ENCODE data around the gene AGTR2.
A peak's percentile ranks its signal among the peaks of the same experiment; 100 is the strongest.
"Not testable (repeated sequence)": the region's sequence is repeated elsewhere in the genome, so short reads cannot be mapped to it uniquely, and the experiment has no call there.

AGTR2 gene

GRCh38 chrX:116170511-116170910 lies at the start of gene AGTR2:
Gene AGTR2 (plus strand): TSS chrX:116170744. CDS start chrX:116172281, 1,537 bp downstream.
- FAIRE-seq: no peak

- no peak for FAIRE-seq
Observed at GRCh38 chrX:116135277-116135676, 35.3 kb upstream of the AGTR2 start.

- not testable (repeated sequence) for FAIRE-seq
Observed at GRCh38 chrX:116141270-116141669, 29.3 kb upstream of the AGTR2 start.

GRCh38 chrX:116142976-116143375 lies 27.6 kb upstream of the AGTR2 start:
- FAIRE-seq: no peak

GRCh38 chrX:116172976-116173375 lies 2.4 kb downstream of the AGTR2 start:
- no peak for FAIRE-seq

GRCh38 chrX:116181300-116181699 lies 10.8 kb downstream of the AGTR2 start:
- FAIRE-seq: no peak

- FAIRE-seq: peak; percentile 51
Observed at GRCh38 chrX:116185163-116185562, 14.6 kb downstream of the AGTR2 start.

GRCh38 chrX:116194649-116195048 lies 24.1 kb downstream of the AGTR2 start:
- peak; percentile 78 for FAIRE-seq

GRCh38 chrX:116198235-116198634 lies 27.7 kb downstream of the AGTR2 start:
- FAIRE-seq: no peak

- FAIRE-seq: no peak
Observed at GRCh38 chrX:116198810-116199209, 28.3 kb downstream of the AGTR2 start.

- FAIRE-seq: no peak
Observed at GRCh38 chrX:116204932-116205331, 34.4 kb downstream of the AGTR2 start.

- FAIRE-seq: peak; percentile 72
Observed at GRCh38 chrX:116213262-116213661, 42.7 kb downstream of the AGTR2 start.

GRCh38 chrX:116217080-116217479 lies 46.5 kb downstream of the AGTR2 start:
- FAIRE-seq: not testable (repeated sequence)

Data from colon (tissue), 2 donors.